ENCODE results near the gene PFKM. TPM values are rescaled to one million over a fixed set of nuclear protein-coding genes. Genes with fewer than 3 reads are reported as not detected.

The PFKM gene
- total RNA-seq, 1 experiment from 2014 or later, result 92.4 TPM

- Histone ChIP-seq H3K23me2 (ENCODE audit: insufficient read length, low read depth, low read length, poor library complexity, severe bottlenecking) (no peaks in the 10 kb centered on the region), H2BK120ac (ENCODE audit: low read depth, low read length, poor library complexity, severe bottlenecking) (no peak overlapping the region), H2AFZ (ENCODE audit: low read length) (no peak overlapping the region), H3K9ac (ENCODE audit: extremely low read depth, insufficient read length, low read length) (no peak overlapping the region), H3K79me2 (ENCODE audit: insufficient read depth, low read length) (no peaks in the 10 kb centered on the region), H3K79me1 (ENCODE audit: insufficient read depth, low read depth, low read length, poor library complexity, severe bottlenecking) (no peaks in the 10 kb centered on the region), H2BK20ac (ENCODE audit: low read depth, low read length, poor library complexity, severe bottlenecking) (no peak overlapping the region), H3K27me3 (ENCODE audit: insufficient read depth, low read length) (no peaks in the 10 kb centered on the region), H3K4me2 (ENCODE audit: insufficient read depth, insufficient read length, low read length) (no peak overlapping the region), H3K56ac (ENCODE audit: insufficient read length, low read depth, low read length) (no peak overlapping the region), H4K20me1 (ENCODE audit: control insufficient read depth, insufficient read depth, insufficient read length) (no peaks in the 10 kb centered on the region), H3K14ac (ENCODE audit: insufficient read depth, low read length) (no peak overlapping the region), H3K23ac (ENCODE audit: insufficient read length, low read depth, low read length) (no peak overlapping the region), H2AK5ac (ENCODE audit: insufficient read length, low read length) (no peak overlapping the region), H4K91ac (ENCODE audit: insufficient read length, low read depth, low read length) (no peak overlapping the region), H2BK5ac (ENCODE audit: insufficient read length, low read length) (no peak overlapping the region), H3T11ph (ENCODE audit: low read length) (no peak overlapping the region), H3K4ac (ENCODE audit: low read depth, low read length) (no peak overlapping the region), H3K18ac (ENCODE audit: insufficient read length, low read depth, low read length) (no peak overlapping the region), H4K5ac (ENCODE audit: insufficient read length, low read depth, low read length) (no peak overlapping the region), H3K4me1 (ENCODE audit: insufficient read depth, low read length) (no peaks in the 10 kb centered on the region), H2BK12ac (ENCODE audit: insufficient read length, low read depth, low read length) (no peak overlapping the region), H3K9me3 (ENCODE audit: control insufficient read depth, low read depth, low read length) (no peaks in the 10 kb centered on the region), H4K8ac (replicated peaks; ENCODE audit: insufficient read length, low read depth, low read length) (no peak overlapping the region), H3K27ac (ENCODE audit: insufficient read length, low read depth, low read length) (no peak overlapping the region), H2BK15ac (ENCODE audit: low read depth, low read length) (no peak overlapping the region)
- no peak overlapping the region for H3K4me3 Mint-ChIP-seq
- no peak overlapping the region for H3K27ac Mint-ChIP-seq
- H3K27me3 Mint-ChIP-seq (ENCODE audit: low read depth), result no peaks in the 10 kb centered on the region
- TF ChIP-seq CTCF (conservative IDR thresholded peaks at IDR 0.05), result no peak
- no peaks in the 10 kb centered on the region for H3K4me1 Mint-ChIP-seq
- H3K9me3 Mint-ChIP-seq, result no peaks in the 10 kb centered on the region
- no CpG with 5 or more reads among the region's 3 CpGs for WGBS (ENCODE audit: extremely low coverage, insufficient read length, low lambda C conversion rate)
- peaks cover 8 to 45% (median 34%) of the 10 kb centered on the region in 3 experiments; a peak in 5 of 7 replicates for H3K36me3 Mint-ChIP-seq (ENCODE audit: insufficient read depth in 1 of 3, low read depth in 3 of 3)
- no peak for DNase-seq
These were observed 46.9 kb upstream of the PFKM start for GRCh38 chr12:48072266-48072665.
